ENCODE data around the gene RCHY1. TPM values are rescaled to one million over a fixed set of nuclear protein-coding genes. Genes with fewer than 3 reads are reported as not detected.

RCHY1 gene
- total RNA-seq (2022): 29.1 and 38.3 TPM in 2 replicates
- percentile 91 among the genes with signal in this experiment for Bru-seq, nascent RNA
- BruChase-seq, experiment 1, labeled RNA remaining after a 6-hour chase: percentile 71 among the genes with signal in this experiment
- BruChase-seq, experiment 2, labeled RNA remaining after a 2-hour chase: percentile 87 among the genes with signal in this experiment
- long read RNA-seq, full-length matches to known transcripts: 123 of 146 reads
- long read RNA-seq, partial matches to known transcripts: 4 of 146 reads
- long read RNA-seq, other reads (novel, unspliced or antisense): 19 of 146 reads

GRCh38 chr4:75514131-75514948 lies at the start of gene RCHY1, which contains the start of gene THAP6:
Gene RCHY1, minus strand, starts transcription at chr4:75514403. Its CDS starts 117 bp downstream, at chr4:75514286.
Gene THAP6, plus strand, starts transcription at chr4:75514473. Its CDS starts 980 bp downstream, at chr4:75515453.
- no peaks in the 10 kb centered on the region for H3K9me3 Mint-ChIP-seq (ENCODE audit: unreplicated experiment)
- CTCF ChIA-PET: interaction anchor here (0.6 to 1.2 kb wide), 8 partner anchors 12 to 720 kb away, joined by 3 to 4 read pairs (median 4); partner anchors contain the start of genes BTC and USO1
- intact Hi-C loops (cut with micrococcal nuclease): no loop called here
- POLR2A ChIA-PET: interaction anchor here (0.5 to 4.6 kb wide), 33 partner anchors 9 to 1643 kb away, joined by 3 to 66 read pairs (median 4); partner anchors contain the start of genes CCNG2, G3BP2, ODAPH and USO1
- no peak within 1 kb of the TSS for H3K27ac Mint-ChIP-seq (ENCODE audit: low read depth, unreplicated experiment)
- TF ChIP-seq CTCF (IDR thresholded peaks at IDR 0.05; ENCODE audit: unreplicated experiment): no peak
- peaks cover 49% of the 10 kb centered on the region for H3K36me3 Mint-ChIP-seq (ENCODE audit: insufficient read depth, unreplicated experiment)
- H3K27me3 Mint-ChIP-seq (ENCODE audit: insufficient read depth, unreplicated experiment): no peaks in the 10 kb centered on the region
- peaks cover 33% of the 10 kb centered on the region for H3K4me1 Mint-ChIP-seq (ENCODE audit: insufficient read depth, unreplicated experiment)
- TSS peak; percentile 62 for BruUV-seq (replicated peaks)
- no peak within 1 kb of the TSS for H3K4me3 Mint-ChIP-seq (ENCODE audit: unreplicated experiment)
- DNase-seq (ENCODE audit: unreplicated experiment): peak; percentile 98

GRCh38 chr4:75561789-75562188 lies 47.6 kb upstream of the RCHY1 start:
- TF ChIP-seq CTCF (IDR thresholded peaks at IDR 0.05; ENCODE audit: unreplicated experiment): no peak
- ChIA-PET CTCF (interaction anchor here (1.2 kb wide), 1 partner anchor 287 kb away, joined by 4 read pairs; no protein-coding TSS in a partner anchor), POLR2A (no interaction called here)
- H3K27ac Mint-ChIP-seq (ENCODE audit: low read depth, unreplicated experiment): no peak overlapping the region
- no peaks in the 10 kb centered on the region for H3K4me1 Mint-ChIP-seq (ENCODE audit: insufficient read depth, unreplicated experiment)
- H3K36me3 Mint-ChIP-seq (ENCODE audit: insufficient read depth, unreplicated experiment): no peaks in the 10 kb centered on the region
- intact Hi-C loops (cut with micrococcal nuclease): no loop called here
- DNase-seq (ENCODE audit: unreplicated experiment): no peak
- no TSS peak for BruUV-seq (replicated peaks)
- no peaks in the 10 kb centered on the region for H3K27me3 Mint-ChIP-seq (ENCODE audit: insufficient read depth, unreplicated experiment)
- no peaks in the 10 kb centered on the region for H3K9me3 Mint-ChIP-seq (ENCODE audit: unreplicated experiment)
- H3K4me3 Mint-ChIP-seq (ENCODE audit: unreplicated experiment): no peak overlapping the region

GRCh38 chr4:75557696-75558095 lies 43.5 kb upstream of the RCHY1 start:
- intact Hi-C loops (cut with micrococcal nuclease): no loop called here
- Mint-ChIP-seq H3K9me3 (ENCODE audit: unreplicated experiment) (no peaks in the 10 kb centered on the region), H3K4me1 (ENCODE audit: insufficient read depth, unreplicated experiment) (peaks cover 8% of the 10 kb centered on the region), H3K36me3 (ENCODE audit: insufficient read depth, unreplicated experiment) (no peaks in the 10 kb centered on the region), H3K27me3 (ENCODE audit: insufficient read depth, unreplicated experiment) (no peaks in the 10 kb centered on the region), H3K27ac (ENCODE audit: low read depth, unreplicated experiment) (no peak overlapping the region), H3K4me3 (ENCODE audit: unreplicated experiment) (no peak overlapping the region)
- CTCF ChIA-PET: interaction anchor here (0.6 kb wide), 2 partner anchors 401 to 683 kb away, joined by 3 read pairs; no protein-coding TSS in a partner anchor
- DNase-seq (ENCODE audit: unreplicated experiment): no peak
- POLR2A ChIA-PET: no interaction called here
- no TSS peak for BruUV-seq (replicated peaks)
- TF ChIP-seq CTCF (IDR thresholded peaks at IDR 0.05; ENCODE audit: unreplicated experiment): no peak
